ENCODE measurements around the gene WFDC1.

DNA sequence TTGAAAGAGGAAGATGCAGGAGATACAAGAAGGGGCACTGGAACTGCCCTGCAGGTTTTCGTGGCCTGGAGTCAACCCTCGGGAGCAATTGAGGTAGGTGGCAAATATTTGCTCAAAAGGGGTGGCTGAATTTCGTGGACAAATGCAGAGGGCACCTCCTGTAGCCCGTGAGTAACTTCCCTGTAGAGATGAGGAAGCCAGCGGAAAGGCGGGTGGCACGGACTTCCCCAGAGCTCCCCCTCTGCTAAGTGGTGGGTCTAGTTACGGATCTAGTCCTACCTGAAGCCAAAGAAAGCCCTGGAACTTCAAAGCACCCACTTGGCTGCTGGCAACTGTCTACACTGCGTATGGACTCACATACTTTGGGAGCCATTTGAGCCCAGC lies 72.6 kb downstream of the WFDC1 start:
- TF ChIP-seq POLR2A (IDR thresholded peaks at IDR 0.05) = no peak
- TF ChIP-seq, protein P1, sequence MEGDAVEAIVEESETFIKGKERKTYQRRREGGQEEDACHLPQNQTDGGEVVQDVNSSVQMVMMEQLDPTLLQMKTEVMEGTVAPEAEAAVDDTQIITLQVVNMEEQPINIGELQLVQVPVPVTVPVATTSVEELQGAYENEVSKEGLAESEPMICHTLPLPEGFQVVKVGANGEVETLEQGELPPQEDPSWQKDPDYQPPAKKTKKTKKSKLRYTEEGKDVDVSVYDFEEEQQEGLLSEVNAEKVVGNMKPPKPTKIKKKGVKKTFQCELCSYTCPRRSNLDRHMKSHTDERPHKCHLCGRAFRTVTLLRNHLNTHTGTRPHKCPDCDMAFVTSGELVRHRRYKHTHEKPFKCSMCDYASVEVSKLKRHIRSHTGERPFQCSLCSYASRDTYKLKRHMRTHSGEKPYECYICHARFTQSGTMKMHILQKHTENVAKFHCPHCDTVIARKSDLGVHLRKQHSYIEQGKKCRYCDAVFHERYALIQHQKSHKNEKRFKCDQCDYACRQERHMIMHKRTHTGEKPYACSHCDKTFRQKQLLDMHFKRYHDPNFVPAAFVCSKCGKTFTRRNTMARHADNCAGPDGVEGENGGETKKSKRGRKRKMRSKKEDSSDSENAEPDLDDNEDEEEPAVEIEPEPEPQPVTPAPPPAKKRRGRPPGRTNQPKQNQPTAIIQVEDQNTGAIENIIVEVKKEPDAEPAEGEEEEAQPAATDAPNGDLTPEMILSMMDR (IDR thresholded peaks at IDR 0.05) = no peak
